ENCODE results near the gene GET4. TPM values are rescaled to one million over a fixed set of nuclear protein-coding genes. Genes with fewer than 3 reads are reported as not detected.

The GET4 gene
- total and polyA plus RNA-seq, 2 of the 8 experiments (the other 6 are each of a cell fraction or from before 2014, with no cell fraction given) = 56.7 to 74.1 TPM

DNA sequence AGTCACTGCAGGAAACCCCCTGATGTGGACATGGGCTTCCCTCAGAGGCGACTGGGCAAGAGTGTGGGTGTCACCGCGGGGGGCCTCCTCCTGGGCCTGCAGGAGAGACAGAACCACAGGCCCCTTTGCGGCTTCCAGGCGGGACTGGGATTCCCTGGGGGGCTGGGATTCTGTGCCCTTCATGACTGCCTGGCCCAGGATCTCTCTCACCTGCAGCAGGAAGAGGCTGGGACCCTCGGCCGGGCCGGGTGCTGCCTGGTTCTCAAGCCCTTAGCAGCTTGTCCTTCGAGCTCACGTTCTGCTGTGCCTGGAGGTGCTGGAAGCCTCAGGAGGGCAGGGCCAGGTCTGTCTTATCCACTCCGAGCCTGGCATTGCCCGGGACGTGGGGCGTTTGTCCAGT, 32.3 kb upstream of the GET4 start:
- Histone ChIP-seq H3K4me2 (ENCODE audit: insufficient read depth in 1 of 2, low read depth in 2 of 2, low read length in 2 of 2) (no peak overlapping the region), H4K91ac (replicated peaks; ENCODE audit: insufficient read length, low read length) (no peak overlapping the region), H3K18ac (ENCODE audit: extremely low read depth, low read length) (no peak overlapping the region), H2BK15ac (ENCODE audit: low read length) (no peak overlapping the region), H2AFZ (ENCODE audit: low read length) (no peak overlapping the region), H3K4ac (replicated peaks; ENCODE audit: insufficient read length, low read depth, low read length) (no peak overlapping the region), H2BK20ac (ENCODE audit: low read length) (no peak overlapping the region), H2AK5ac (ENCODE audit: low read depth, low read length) (no peak overlapping the region), H3K36me3 (ENCODE audit: control insufficient read depth in 2 of 4, insufficient read depth in 4 of 4, low read length in 3 of 4) (peaks cover 18 to 58% (median 41%) of the 10 kb centered on the region in 4 experiments; a peak in 7 of 8 replicates), H3K27me3 (replicated peaks in 1 of 4; ENCODE audit: control insufficient read depth in 3 of 4, extremely low read depth in 1 of 4, insufficient read depth in 3 of 4, low read length in 3 of 4) (no peaks in the 10 kb centered on the region), H3K23me2 (ENCODE audit: low read depth, low read length) (no peaks in the 10 kb centered on the region), H3K9me3 (ENCODE audit: insufficient read depth in 2 of 2, low read depth in 1 of 2, low read length in 1 of 2) (peaks cover 0 to 2% of the 10 kb centered on the region in 2 experiments; a peak in 1 of 4 replicates), H3K79me1 (ENCODE audit: low read depth, low read length) (peaks cover 3% of the 10 kb centered on the region; the same call in 1 of the 2 replicates), H2BK5ac (ENCODE audit: low read depth, low read length) (no peak overlapping the region), H3K4me1 (replicated peaks in 1 of 4; ENCODE audit: control insufficient read depth in 3 of 4, insufficient read depth in 4 of 4, low read length in 3 of 4) (no peaks in the 10 kb centered on the region), H3K4me3 (ENCODE audit: extremely low read depth in 1 of 4, insufficient read depth in 2 of 4, low read depth in 3 of 4, low read length in 4 of 4) (no peak overlapping the region), H3K79me2 (ENCODE audit: control insufficient read depth in 1 of 2, insufficient read depth in 2 of 2, low read length in 2 of 2) (peaks cover 0 to 22% of the 10 kb centered on the region in 2 experiments; a peak in 1 of 4 replicates), H3K23ac (ENCODE audit: insufficient read length) (no peak overlapping the region), H3K27ac (ENCODE audit: low read depth, low read length) (no peak overlapping the region), H3K14ac (ENCODE audit: insufficient read length) (no peak overlapping the region), H4K8ac (ENCODE audit: extremely low read depth, insufficient read depth, low read length) (no peak overlapping the region; the same call in 1 of the 2 replicates), H2BK12ac (ENCODE audit: low read depth, low read length) (no peak overlapping the region), H4K5ac (ENCODE audit: insufficient read length, low read depth, low read length) (no peak overlapping the region), H2BK120ac (replicated peaks; ENCODE audit: low read depth, low read length) (no peak overlapping the region), H3K9ac (replicated peaks in 1 of 4; ENCODE audit: extremely low read depth in 1 of 4, low read depth in 3 of 4, low read length in 3 of 4) (no peak overlapping the region), H3K56ac (replicated peaks; ENCODE audit: insufficient read length, low read depth, low read length) (no peak overlapping the region), H4K20me1 (replicated peaks in 1 of 2; ENCODE audit: control insufficient read depth in 1 of 2, insufficient read depth in 2 of 2, low read length in 2 of 2) (peaks cover 3 to 12% of the 10 kb centered on the region in 2 experiments)
- CTCF ChIA-PET (ENCODE audit: partially characterized antibody) = interaction anchor here (0.7 to 2.8 kb wide), 5 partner anchors 10 to 328 kb away, joined by 3 to 13 read pairs (median 6); no protein-coding TSS in a partner anchor
- TF ChIP-seq SIN3A (conservative IDR thresholded peaks at IDR 0.05 in 1 of 2, IDR thresholded peaks at IDR 0.05 in 1 of 2; ENCODE audit: low read depth in 1 of 2, low read length in 2 of 2) (no peak), POLR2A (IDR thresholded peaks at IDR 0.05; ENCODE audit: control extremely low read depth in 1 of 2, low read depth in 2 of 2, low read length in 2 of 2) (no peak), NRF1 (IDR thresholded peaks at IDR 0.05; ENCODE audit: low read depth, low read length) (no peak), KDM4A (IDR thresholded peaks at IDR 0.05; ENCODE audit: low read depth, low read length, severe bottlenecking) (no peak)
- POLR2A ChIA-PET (ENCODE audit: partially characterized antibody) = interaction anchor here (1.2 to 1.5 kb wide), 2 partner anchors 16 to 21 kb away, joined by 3 to 4 read pairs; no protein-coding TSS in a partner anchor
- no peak for DNase-seq (ENCODE audit: low read depth in 1 of 2, low spot score in 2 of 2)
- FAIRE-seq = no peak
- WGBS, 2 experiments (ENCODE audit: extremely low coverage in 1 of 2, insufficient coverage in 1 of 2, insufficient read length in 1 of 2, insufficient replicate concordance in 2 of 2, low coverage in 1 of 2, low lambda C conversion rate in 2 of 2, missing lambda C conversion rate in 1 of 2) = 94% methylated on average over 14 of the region's 14 CpGs; no CpG with 5 or more reads in 1 of the 2 experiments

Measured in H1 (cell line).